Astrocyte of the spinal cord (primary cell): ENCODE results near the gene SCP2.

Experiments
- DNase-seq: peaks from one replicate; pipeline ENCODE4 v3.0.0; 2011; ENCODE audit warnings: low read depth, low spot score
- H3K4me3 ChIP-seq: 2 replicates; pipeline ENCODE4 v1.5.1; 2011; ENCODE audit warnings: low read depth, mild to moderate bottlenecking, low read length, moderate library complexity
- CTCF ChIP-seq: IDR thresholded peaks from 2 replicates; pipeline ENCODE4 v1.5.1; 2012; ENCODE audit warnings: low read depth, mild to moderate bottlenecking, low read length, inconsistent platforms
- in situ Hi-C: cut with HindIII; loops from 2 replicates; pipeline ENCODE4 v1.10.0; 2017; ENCODE audit warnings: low sequenced_read_pairs

SCP2 gene

GRCh38 chr1:52920791-52921291 lies 6.2 kb upstream of the SCP2 start:
- DNase-seq: no peak
- H3K4me3 ChIP-seq: peak overlapping the region; percentile 51
- no peak for TF ChIP-seq CTCF
- in situ Hi-C loops: no loop called here

- no peak overlapping the region for H3K4me3 ChIP-seq
- no peak for DNase-seq
- TF ChIP-seq CTCF: no peak
- in situ Hi-C loops: no loop called here
These were observed 1.5 kb upstream of the SCP2 start for GRCh38 chr1:52925571-52926005.

GRCh38 chr1:52926864-52927211 lies 238 bp upstream of the SCP2 start:
- no peak for TF ChIP-seq CTCF
- in situ Hi-C loops: no loop called here
- H3K4me3 ChIP-seq: peak overlapping the region; percentile 76
- no peak for DNase-seq

GRCh38 chr1:52928015-52928404 lies 934 bp downstream of the SCP2 start:
- peak overlapping the region; percentile 76 for H3K4me3 ChIP-seq
- in situ Hi-C loops: no loop called here
- TF ChIP-seq CTCF: no peak
- DNase-seq: no peak

- in situ Hi-C loops: no loop called here
- DNase-seq: no peak
- no peak for TF ChIP-seq CTCF
- no peak overlapping the region for H3K4me3 ChIP-seq
These were observed 1.9 kb downstream of the SCP2 start for GRCh38 chr1:52929019-52929418.

- no peak for DNase-seq
- H3K4me3 ChIP-seq: no peak overlapping the region
- TF ChIP-seq CTCF: no peak
- in situ Hi-C loops: no loop called here
These were observed 10.5 kb downstream of the SCP2 start for GRCh38 chr1:52937433-52938182.
